ENCODE results near the gene NEAT1.

DNA sequence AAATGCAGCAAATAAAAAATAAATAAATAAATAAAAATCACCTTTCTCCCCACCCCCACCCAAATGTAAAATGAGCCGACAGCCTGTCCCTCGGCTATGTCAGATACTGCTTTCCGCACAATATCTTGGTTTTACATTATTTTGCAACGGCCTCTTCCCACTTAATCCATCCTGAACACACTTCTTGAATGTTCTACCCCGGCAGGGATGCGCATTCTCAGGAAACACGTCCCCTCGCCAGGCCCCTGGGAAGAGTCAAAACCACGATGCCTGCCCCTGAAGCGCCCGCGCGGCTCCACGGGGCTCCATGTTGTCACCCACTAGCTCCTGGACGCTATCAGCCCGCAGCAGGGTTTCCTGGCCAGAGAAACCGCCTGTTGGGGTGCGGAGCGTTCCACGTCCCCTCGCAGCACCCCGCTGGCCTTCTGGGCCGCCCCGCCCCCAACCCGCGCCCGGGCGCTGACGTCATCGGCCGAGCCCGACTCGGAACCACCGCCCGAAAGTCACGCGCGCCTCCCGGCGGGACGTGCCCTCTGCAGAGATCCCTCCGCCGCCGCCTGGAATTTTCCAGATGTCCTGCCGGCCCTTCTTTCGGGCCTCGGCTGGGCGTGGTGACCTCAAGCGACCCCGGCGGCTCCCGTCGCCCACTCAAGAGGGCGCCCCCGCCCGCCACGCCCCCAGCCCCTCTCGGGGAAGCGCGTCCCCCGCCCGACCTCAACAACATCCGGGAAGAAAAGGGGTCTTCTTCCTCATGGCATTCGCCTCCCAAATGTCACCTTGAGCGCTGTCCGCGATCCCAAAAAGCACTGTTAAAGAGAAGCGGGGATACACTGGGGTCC, 585 bp upstream of the NEAT1 start:
- no peak for TF ChIP-seq POLR2A (IDR thresholded peaks at IDR 0.05)
- TF ChIP-seq, protein P1, sequence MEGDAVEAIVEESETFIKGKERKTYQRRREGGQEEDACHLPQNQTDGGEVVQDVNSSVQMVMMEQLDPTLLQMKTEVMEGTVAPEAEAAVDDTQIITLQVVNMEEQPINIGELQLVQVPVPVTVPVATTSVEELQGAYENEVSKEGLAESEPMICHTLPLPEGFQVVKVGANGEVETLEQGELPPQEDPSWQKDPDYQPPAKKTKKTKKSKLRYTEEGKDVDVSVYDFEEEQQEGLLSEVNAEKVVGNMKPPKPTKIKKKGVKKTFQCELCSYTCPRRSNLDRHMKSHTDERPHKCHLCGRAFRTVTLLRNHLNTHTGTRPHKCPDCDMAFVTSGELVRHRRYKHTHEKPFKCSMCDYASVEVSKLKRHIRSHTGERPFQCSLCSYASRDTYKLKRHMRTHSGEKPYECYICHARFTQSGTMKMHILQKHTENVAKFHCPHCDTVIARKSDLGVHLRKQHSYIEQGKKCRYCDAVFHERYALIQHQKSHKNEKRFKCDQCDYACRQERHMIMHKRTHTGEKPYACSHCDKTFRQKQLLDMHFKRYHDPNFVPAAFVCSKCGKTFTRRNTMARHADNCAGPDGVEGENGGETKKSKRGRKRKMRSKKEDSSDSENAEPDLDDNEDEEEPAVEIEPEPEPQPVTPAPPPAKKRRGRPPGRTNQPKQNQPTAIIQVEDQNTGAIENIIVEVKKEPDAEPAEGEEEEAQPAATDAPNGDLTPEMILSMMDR (IDR thresholded peaks at IDR 0.05), result no peak
